Neural progenitor cell (in vitro differentiated cells): ENCODE measurements around the gene ROBO2. TPM values are rescaled to one million over a fixed set of nuclear protein-coding genes. Genes with fewer than 3 reads are reported as not detected.

Source experiments
- DNase-seq: peaks from one replicate; pipeline ENCODE4 v3.0.0-alpha.2; 2016; ENCODE audit warnings: low spot score
- H2AFZ ChIP-seq: fragments of 200-600 bp; sonication (generic); replicated peaks from 2 replicates; pipeline ENCODE4 v1.6.1; 2016; ENCODE audit warnings: antibody characterized with exemption
- H3F3A ChIP-seq: fragments of 200-600 bp; sonication (generic); 2 replicates; pipeline ENCODE4 v1.6.1; 2016; ENCODE audit warnings: antibody characterized with exemption, low read depth
- H3K27ac ChIP-seq: fragments of 200-600 bp; sonication (generic); 2 replicates; pipeline ENCODE4 v1.5.1; 2016; ENCODE audit warnings: mild to moderate bottlenecking
- H3K27me3 ChIP-seq: fragments of 200-600 bp; sonication (generic); 2 replicates; pipeline ENCODE4 v1.6.1; 2016; ENCODE audit warnings: mild to moderate bottlenecking, moderate library complexity
- H3K36me3 ChIP-seq: fragments of 200-600 bp; sonication (generic); 2 replicates; pipeline ENCODE4 v1.5.1; 2016
- H3K4me1 ChIP-seq: fragments of 200-600 bp; sonication (generic); 2 replicates; pipeline ENCODE4 v1.6.1; 2016; ENCODE audit warnings: mixed run types
- H3K4me2 ChIP-seq: fragments of 200-600 bp; sonication (generic); 2 replicates; pipeline ENCODE4 v1.6.1; 2016
- H3K4me3 ChIP-seq: fragments of 200-600 bp; sonication (generic); 2 replicates; pipeline ENCODE4 v1.5.1; 2016
- H3K79me2 ChIP-seq: fragments of 200-600 bp; sonication (generic); 2 replicates; pipeline ENCODE4 v1.6.1; 2016; ENCODE audit warnings: low read depth
- H3K9ac ChIP-seq: fragments of 200-600 bp; sonication (generic); 2 replicates; pipeline ENCODE4 v1.6.1; 2016
- H3K9me3 ChIP-seq: fragments of 200-600 bp; sonication (generic); 2 replicates; pipeline ENCODE4 v1.5.1; 2016; ENCODE audit warnings: low read depth
- H4K20me1 ChIP-seq: fragments of 200-600 bp; sonication (generic); 2 replicates; pipeline ENCODE4 v1.6.1; 2016; ENCODE audit warnings: low read depth
- H3K27ac Mint-ChIP-seq: 3 replicates; pipeline ENCODE4 v1.8.0; 2021; ENCODE audit warnings: mixed read lengths
- H3K27me3 Mint-ChIP-seq: 2 replicates; pipeline ENCODE4 v1.8.0; 2022; ENCODE audit warnings: low read depth, mild to moderate bottlenecking, inconsistent platforms, moderate library complexity, mixed read lengths; ENCODE audit not compliant: insufficient read depth
- H3K36me3 Mint-ChIP-seq: 3 replicates; pipeline ENCODE4 v1.8.0; 2021; ENCODE audit warnings: mixed read lengths
- H3K4me1 Mint-ChIP-seq: 3 replicates; pipeline ENCODE4 v1.8.0; 2021; ENCODE audit warnings: mixed read lengths
- H3K4me3 Mint-ChIP-seq: 3 replicates; pipeline ENCODE4 v1.8.0; 2021; ENCODE audit warnings: mild to moderate bottlenecking, moderate library complexity, mixed read lengths
- H3K9me3 Mint-ChIP-seq: 3 replicates; pipeline ENCODE4 v1.8.0; 2020; ENCODE audit warnings: mixed read lengths
- EZH2 ChIP-seq: fragments of 200-600 bp; sonication (generic); IDR thresholded peaks from 2 replicates; pipeline ENCODE4 v1.6.1; 2017; ENCODE audit warnings: antibody characterized with exemption, mild to moderate bottlenecking, moderate library complexity
- EZH2phosphoT487 ChIP-seq: fragments of 200-600 bp; sonication (generic); IDR thresholded peaks from 2 replicates; pipeline ENCODE4 v1.6.1; 2017; ENCODE audit warnings: antibody characterized with exemption
- total RNA-seq: library from RNA; depleted of rRNA; stranded (reverse); fragments of >200 nt; gene quantifications from 2 replicates; pipeline ENCODE4 v1.2.3, GENCODE V29; 2015; ENCODE audit warnings: low replicate concordance
- TF ChIP-seq, protein P1 (sequence below): fragments of 200-600 bp; sonication (generic); IDR thresholded peaks from 2 replicates; pipeline ENCODE4 v1.5.1; 2017; ENCODE audit warnings: antibody characterized with exemption, mild to moderate bottlenecking

The ROBO2 gene
- total RNA-seq, 1 donor from 2014 or later = 15.0 TPM

DNA sequence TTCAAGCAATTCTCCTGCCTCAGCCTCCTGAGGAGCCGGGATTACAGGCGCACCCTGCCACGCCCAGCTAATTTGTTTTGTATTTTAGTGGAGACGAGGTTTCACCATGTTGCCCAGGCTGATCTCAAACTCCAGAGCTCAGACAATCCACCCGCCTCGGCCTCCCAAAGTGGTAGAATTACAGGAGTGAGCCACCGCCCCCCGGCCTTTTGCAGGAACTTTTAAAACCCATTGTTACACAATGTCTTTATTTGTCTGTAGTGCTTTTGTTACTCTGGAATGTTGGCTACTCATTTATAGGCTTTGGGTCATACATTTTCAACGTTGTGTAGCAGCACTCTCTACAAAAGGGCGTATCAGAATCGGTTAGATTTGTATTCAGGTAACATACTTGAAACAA lies 499.1 kb downstream of the ROBO2 start:
- peaks cover 7% of the 10 kb centered on the region for H3K36me3 Mint-ChIP-seq
- peaks cover 10% of the 10 kb centered on the region for H3K4me1 Mint-ChIP-seq
- H4K20me1 ChIP-seq = no peaks in the 10 kb centered on the region
- no peaks in the 10 kb centered on the region for H3K36me3 ChIP-seq
- H3K9me3 Mint-ChIP-seq = peaks cover 2% of the 10 kb centered on the region
- no peaks in the 10 kb centered on the region for H3K27me3 ChIP-seq
- no peaks in the 10 kb centered on the region for H3K9me3 ChIP-seq
- no peaks in the 10 kb centered on the region for H3K79me2 ChIP-seq
- H3K27ac Mint-ChIP-seq = no peak overlapping the region
- no peak overlapping the region for H2AFZ ChIP-seq
- no peak overlapping the region for H3K9ac ChIP-seq
- H3K4me3 Mint-ChIP-seq = no peak overlapping the region
- H3F3A ChIP-seq = no peaks in the 10 kb centered on the region
- no peak overlapping the region for H3K4me3 ChIP-seq
- peak; percentile 6 for DNase-seq
- H3K27me3 Mint-ChIP-seq = no peaks in the 10 kb centered on the region
- H3K4me1 ChIP-seq = peaks cover 12% of the 10 kb centered on the region
- TF ChIP-seq EZH2phosphoT487 (no peak), EZH2 (no peak)
- TF ChIP-seq, protein P1, sequence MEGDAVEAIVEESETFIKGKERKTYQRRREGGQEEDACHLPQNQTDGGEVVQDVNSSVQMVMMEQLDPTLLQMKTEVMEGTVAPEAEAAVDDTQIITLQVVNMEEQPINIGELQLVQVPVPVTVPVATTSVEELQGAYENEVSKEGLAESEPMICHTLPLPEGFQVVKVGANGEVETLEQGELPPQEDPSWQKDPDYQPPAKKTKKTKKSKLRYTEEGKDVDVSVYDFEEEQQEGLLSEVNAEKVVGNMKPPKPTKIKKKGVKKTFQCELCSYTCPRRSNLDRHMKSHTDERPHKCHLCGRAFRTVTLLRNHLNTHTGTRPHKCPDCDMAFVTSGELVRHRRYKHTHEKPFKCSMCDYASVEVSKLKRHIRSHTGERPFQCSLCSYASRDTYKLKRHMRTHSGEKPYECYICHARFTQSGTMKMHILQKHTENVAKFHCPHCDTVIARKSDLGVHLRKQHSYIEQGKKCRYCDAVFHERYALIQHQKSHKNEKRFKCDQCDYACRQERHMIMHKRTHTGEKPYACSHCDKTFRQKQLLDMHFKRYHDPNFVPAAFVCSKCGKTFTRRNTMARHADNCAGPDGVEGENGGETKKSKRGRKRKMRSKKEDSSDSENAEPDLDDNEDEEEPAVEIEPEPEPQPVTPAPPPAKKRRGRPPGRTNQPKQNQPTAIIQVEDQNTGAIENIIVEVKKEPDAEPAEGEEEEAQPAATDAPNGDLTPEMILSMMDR = no peak
- no peak overlapping the region for H3K27ac ChIP-seq
- no peak overlapping the region for H3K4me2 ChIP-seq

DNA sequence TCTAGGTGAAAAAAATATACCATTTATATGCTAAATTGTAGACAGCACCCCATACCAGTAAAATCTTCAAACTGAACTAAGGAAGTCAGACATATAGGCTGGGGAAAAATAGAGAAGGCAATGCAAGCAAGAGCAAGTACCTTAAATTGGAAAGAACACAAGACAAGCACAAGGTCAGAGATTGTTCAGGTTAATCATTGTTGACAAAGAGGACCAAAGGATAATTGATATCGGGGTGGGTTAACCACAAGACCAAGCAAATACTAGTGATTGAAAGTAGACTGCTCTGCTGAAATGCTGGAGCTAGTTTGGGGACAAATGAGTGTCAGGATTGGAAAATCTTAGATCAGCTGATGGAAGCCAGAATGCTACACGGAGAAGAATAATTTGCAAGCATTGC lies 499.8 kb downstream of the ROBO2 start:
- Mint-ChIP-seq H3K9me3 (peaks cover 2% of the 10 kb centered on the region), H3K27ac (no peak overlapping the region), H3K4me3 (no peak overlapping the region), H3K36me3 (peaks cover 7% of the 10 kb centered on the region), H3K4me1 (peaks cover 10% of the 10 kb centered on the region), H3K27me3 (no peaks in the 10 kb centered on the region)
- Histone ChIP-seq H2AFZ (no peak overlapping the region), H3K4me2 (no peak overlapping the region), H3K27me3 (no peaks in the 10 kb centered on the region), H3K4me1 (peaks cover 12% of the 10 kb centered on the region), H3K4me3 (no peak overlapping the region), H3K79me2 (no peaks in the 10 kb centered on the region), H4K20me1 (no peaks in the 10 kb centered on the region), H3F3A (no peaks in the 10 kb centered on the region), H3K27ac (no peak overlapping the region), H3K36me3 (no peaks in the 10 kb centered on the region), H3K9me3 (no peaks in the 10 kb centered on the region), H3K9ac (no peak overlapping the region)
- DNase-seq = no peak
- TF ChIP-seq EZH2 (no peak), EZH2phosphoT487 (no peak)
- TF ChIP-seq, protein P1 = no peak

DNA sequence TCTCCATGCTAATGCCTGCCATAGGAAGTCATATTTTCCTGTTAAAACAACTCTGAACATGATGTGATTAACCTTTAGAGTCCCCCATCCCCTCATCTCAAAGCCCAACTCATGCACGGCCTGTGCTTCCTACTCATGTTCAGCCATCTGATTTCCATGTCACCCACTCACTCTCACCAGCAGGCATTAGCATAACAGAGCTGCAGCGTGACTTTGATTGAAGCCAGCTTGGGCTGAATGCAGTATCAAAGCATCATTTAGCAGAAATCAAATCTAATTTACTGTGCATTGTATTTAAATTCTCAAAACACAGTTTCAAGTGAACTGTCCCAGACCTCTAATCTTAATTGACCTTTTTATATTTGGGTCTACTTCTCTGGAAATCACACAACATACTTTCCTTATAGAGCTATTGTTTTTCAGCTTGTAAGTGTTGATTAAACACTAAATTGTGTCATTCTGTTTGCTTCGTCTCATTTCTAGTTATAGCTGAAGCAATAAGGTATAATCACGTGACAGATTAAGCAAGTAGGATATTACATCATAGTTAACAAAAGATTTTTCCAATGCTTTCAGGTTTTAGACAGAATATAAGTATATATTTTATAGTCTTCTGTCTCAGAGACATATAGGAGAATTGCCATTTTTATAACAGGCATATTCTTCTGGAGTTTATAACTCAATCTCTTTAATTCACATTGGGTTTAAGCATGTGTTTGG lies 501.5 kb downstream of the ROBO2 start:
- H3K27ac ChIP-seq = no peak overlapping the region
- TF ChIP-seq, protein P1 = no peak
- H3K9me3 ChIP-seq = no peaks in the 10 kb centered on the region
- H3K9ac ChIP-seq = no peak overlapping the region
- H3F3A ChIP-seq = no peaks in the 10 kb centered on the region
- H3K4me1 ChIP-seq = peaks cover 6% of the 10 kb centered on the region
- peaks cover 10% of the 10 kb centered on the region for H3K4me1 Mint-ChIP-seq
- peaks cover 7% of the 10 kb centered on the region for H3K36me3 Mint-ChIP-seq
- H3K27ac Mint-ChIP-seq = no peak overlapping the region
- no peak overlapping the region for H3K4me2 ChIP-seq
- no peaks in the 10 kb centered on the region for H3K36me3 ChIP-seq
- H3K27me3 ChIP-seq = no peaks in the 10 kb centered on the region
- no peaks in the 10 kb centered on the region for H3K27me3 Mint-ChIP-seq
- DNase-seq = no peak
- no peaks in the 10 kb centered on the region for H3K79me2 ChIP-seq
- no peaks in the 10 kb centered on the region for H4K20me1 ChIP-seq
- no peak overlapping the region for H3K4me3 Mint-ChIP-seq
- H3K4me3 ChIP-seq = no peak overlapping the region
- no peak overlapping the region for H2AFZ ChIP-seq
- peaks cover 2% of the 10 kb centered on the region for H3K9me3 Mint-ChIP-seq
